ENCODE measurements around the gene GNAI3. TPM values are rescaled to one million over a fixed set of nuclear protein-coding genes. Genes with fewer than 3 reads are reported as not detected.

Gene GNAI3
- total and polyA plus RNA-seq, 8 donors: 1.1 to 3.9 (median 2.8) TPM

DNA sequence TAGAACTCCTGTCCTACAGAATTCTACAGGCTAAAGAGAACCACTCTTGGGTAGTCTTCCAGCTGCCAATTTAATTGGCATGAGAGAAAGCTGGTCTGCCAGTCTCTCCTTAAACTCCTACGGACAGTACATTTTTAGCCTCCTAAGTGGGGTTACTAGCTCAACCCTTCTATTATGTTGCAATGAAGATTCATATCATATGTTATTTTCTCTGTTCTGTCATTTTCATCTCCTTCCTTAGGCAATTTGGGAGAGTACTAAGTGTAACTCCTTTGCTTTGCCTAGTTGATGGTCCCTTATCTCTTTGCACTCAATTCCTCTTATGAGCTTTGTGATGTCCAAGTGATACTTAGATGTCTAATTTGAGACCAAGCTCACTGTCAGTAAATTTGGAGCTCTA is 57.0 kb downstream of the GNAI3 start:
- Histone ChIP-seq H3K9me3 (no peaks in the 10 kb centered on the region), H3K27me3 (no peaks in the 10 kb centered on the region), H3K36me3 (no peaks in the 10 kb centered on the region), H3K27ac (no peak overlapping the region), H3K4me1 (no peaks in the 10 kb centered on the region), H3K4me3 (no peak overlapping the region)
- no peak for DNase-seq
- ATAC-seq: no peak
- FAIRE-seq: no peak
- intact Hi-C loops (cut with DNase I): no loop called here
- TF ChIP-seq, protein P1, sequence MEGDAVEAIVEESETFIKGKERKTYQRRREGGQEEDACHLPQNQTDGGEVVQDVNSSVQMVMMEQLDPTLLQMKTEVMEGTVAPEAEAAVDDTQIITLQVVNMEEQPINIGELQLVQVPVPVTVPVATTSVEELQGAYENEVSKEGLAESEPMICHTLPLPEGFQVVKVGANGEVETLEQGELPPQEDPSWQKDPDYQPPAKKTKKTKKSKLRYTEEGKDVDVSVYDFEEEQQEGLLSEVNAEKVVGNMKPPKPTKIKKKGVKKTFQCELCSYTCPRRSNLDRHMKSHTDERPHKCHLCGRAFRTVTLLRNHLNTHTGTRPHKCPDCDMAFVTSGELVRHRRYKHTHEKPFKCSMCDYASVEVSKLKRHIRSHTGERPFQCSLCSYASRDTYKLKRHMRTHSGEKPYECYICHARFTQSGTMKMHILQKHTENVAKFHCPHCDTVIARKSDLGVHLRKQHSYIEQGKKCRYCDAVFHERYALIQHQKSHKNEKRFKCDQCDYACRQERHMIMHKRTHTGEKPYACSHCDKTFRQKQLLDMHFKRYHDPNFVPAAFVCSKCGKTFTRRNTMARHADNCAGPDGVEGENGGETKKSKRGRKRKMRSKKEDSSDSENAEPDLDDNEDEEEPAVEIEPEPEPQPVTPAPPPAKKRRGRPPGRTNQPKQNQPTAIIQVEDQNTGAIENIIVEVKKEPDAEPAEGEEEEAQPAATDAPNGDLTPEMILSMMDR (IDR thresholded peaks at IDR 0.05): no peak
- 91 to 96% methylated on average over 1 of the region's 1 CpG for WGBS, 2 donors

DNA sequence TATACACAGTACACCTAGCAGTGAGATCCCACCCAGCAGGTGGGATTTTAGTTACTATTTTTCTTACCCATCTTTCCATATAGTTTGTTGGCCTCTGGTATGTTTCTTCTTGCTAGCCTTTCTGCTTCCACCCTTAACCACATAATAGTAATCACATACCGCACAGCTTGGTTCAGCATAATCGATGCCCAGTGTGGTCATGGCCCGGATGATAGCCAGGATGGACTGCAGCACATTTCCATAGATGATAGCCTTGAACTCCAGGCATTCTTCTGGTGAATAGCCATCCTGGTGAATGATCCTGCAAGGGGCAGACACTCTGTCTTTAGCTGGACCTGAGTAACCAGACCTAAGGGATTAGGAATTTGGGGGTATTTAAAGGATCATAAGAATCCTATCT is 61.5 kb downstream of the GNAI3 start:
- H3K36me3 ChIP-seq: no peaks in the 10 kb centered on the region
- FAIRE-seq: no peak
- no peak overlapping the region for H3K4me3 ChIP-seq
- WGBS, 2 donors: 93 to 95% methylated on average over 3 of the region's 3 CpGs
- TF ChIP-seq, protein P1 (IDR thresholded peaks at IDR 0.05): no peak
- ATAC-seq: no peak
- no peaks in the 10 kb centered on the region for H3K9me3 ChIP-seq
- H3K27me3 ChIP-seq: no peaks in the 10 kb centered on the region
- no peaks in the 10 kb centered on the region for H3K4me1 ChIP-seq
- no peak overlapping the region for H3K27ac ChIP-seq
- intact Hi-C loops (cut with DNase I): no loop called here
- DNase-seq: no peak

DNA sequence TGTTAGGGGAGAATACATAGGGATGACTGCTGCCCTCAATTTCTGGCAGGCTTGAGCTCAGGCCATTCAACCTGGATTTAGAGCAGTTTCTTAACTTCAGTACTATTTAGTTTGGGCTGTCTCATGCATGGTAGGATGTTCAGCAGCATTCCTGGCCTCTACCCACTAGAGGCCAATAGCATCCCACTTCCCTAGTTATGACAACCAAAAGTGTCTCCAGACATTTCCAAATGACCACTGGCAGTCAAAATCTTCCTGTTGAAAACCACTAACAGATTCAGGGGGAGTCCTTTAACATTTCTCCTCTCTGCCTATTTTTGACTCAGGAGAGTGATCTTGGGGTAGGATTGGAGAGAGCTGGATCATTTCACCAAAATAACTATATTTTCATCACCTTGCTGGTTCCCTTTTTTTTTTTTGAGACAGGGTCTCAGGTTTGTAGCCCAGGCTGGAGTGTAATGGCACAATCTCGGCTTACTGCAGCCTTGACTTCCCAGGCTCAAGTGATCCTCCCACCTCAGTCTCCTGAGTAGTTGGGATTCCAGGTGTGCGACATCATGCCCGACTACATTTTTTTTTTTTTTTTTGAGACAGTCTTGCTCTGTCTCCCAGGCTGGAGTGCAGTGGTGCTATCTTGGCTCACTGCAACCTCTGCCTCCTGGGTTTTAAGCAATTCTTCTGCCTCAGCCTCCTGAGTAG is 62.3 kb downstream of the GNAI3 start:
- TF ChIP-seq, protein P1 (IDR thresholded peaks at IDR 0.05): no peak
- ATAC-seq: peak in 1 of 4 donors; percentile 48
- Histone ChIP-seq H3K36me3 (no peaks in the 10 kb centered on the region), H3K4me1 (no peaks in the 10 kb centered on the region), H3K9me3 (no peaks in the 10 kb centered on the region), H3K27ac (no peak overlapping the region), H3K27me3 (no peaks in the 10 kb centered on the region), H3K4me3 (no peak overlapping the region)
- WGBS, 2 donors: 63 to 68% methylated on average over 3 of the region's 3 CpGs
- intact Hi-C loops (cut with DNase I): no loop called here
- DNase-seq: no peak
- FAIRE-seq: no peak

DNA sequence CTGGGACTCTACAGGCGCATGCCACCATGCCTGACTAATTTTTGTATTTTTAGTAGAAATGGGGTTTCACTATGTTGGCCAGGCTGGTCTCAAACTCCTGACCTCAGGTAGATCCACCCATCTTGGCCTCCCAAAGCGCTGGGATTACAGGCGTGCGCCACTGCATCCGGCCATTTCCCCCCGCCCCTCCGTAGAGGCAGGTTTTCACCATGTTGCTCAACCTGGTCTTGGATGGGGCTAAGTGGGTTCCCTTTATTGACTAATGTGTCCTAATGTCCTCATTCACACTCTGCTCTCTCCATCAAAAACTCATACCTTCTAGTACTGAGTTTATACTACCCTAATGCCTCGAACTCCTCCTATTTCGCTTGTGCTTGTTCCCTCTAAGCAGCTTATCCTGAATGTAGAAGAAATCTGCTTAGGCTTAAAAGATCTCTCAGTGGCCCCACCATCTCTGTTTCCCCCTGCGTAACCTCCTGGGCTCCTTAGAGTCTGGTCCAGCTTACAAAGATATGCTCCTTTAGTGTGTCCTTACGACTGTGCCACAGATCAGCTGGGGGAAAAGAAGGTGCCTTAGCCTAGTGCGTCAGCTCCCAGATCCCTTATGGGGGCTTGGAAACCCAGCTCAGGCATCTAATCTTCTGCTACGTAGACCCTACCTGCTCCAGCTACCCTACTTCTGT is 63.0 kb downstream of the GNAI3 start:
- no peaks in the 10 kb centered on the region for H3K36me3 ChIP-seq
- FAIRE-seq: no peak
- TF ChIP-seq, protein P1 (IDR thresholded peaks at IDR 0.05): no peak
- 91 to 96% methylated on average over 13 of the region's 13 CpGs for WGBS, 2 donors
- H3K27me3 ChIP-seq: no peaks in the 10 kb centered on the region
- H3K4me1 ChIP-seq: no peaks in the 10 kb centered on the region
- H3K4me3 ChIP-seq: no peak overlapping the region
- intact Hi-C loops (cut with DNase I): no loop called here
- DNase-seq: no peak
- H3K9me3 ChIP-seq: no peaks in the 10 kb centered on the region
- H3K27ac ChIP-seq: no peak overlapping the region
- ATAC-seq: no peak

Data from pancreas (tissue), 10 donors.